ENCODE measurements around the gene RAB30. TPM values are rescaled to one million over a fixed set of nuclear protein-coding genes. Genes with fewer than 3 reads are reported as not detected.

The RAB30 gene
- total and polyA plus RNA-seq, 9 of the 15 experiments (the other 6 are each of a cell fraction or from before 2014, with no cell fraction given): 0.29 to 1.3 (median 1.0) TPM

DNA sequence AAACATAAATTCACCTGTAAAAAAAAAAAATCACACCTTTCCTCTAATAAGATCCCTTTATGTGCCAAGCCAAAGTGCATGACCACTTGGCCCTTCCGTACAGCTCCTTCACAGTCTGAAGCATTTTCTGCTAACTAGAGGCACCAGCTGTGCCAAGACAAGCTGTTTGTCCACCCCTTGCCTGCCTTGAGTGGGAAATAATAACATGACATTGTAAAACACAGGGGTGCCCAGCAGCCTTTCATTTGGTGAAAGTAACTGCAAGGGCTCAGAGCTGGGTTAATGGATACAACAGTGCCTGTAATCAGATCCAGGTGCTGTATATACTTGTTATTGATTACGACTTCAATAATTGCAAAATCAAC, 110.9 kb downstream of the RAB30 start (continued):
- no peak for TF ChIP-seq CEBPB (tag; IDR thresholded peaks at IDR 0.05)
- no peak for TF ChIP-seq ZNF79 (CRISPR knock-in tag; IDR thresholded peaks at IDR 0.05; ENCODE audit: low read depth)
- TF ChIP-seq ZNF561 (CRISPR knock-in tag; conservative IDR thresholded peaks at IDR 0.05): no peak
- no peak for TF ChIP-seq TEAD4 (IDR thresholded peaks at IDR 0.05; ENCODE audit: low read length)
- no peak for TF ChIP-seq TEAD4 (CRISPR knock-in tag; IDR thresholded peaks at IDR 0.05; ENCODE audit: borderline replicate concordance)
- TF ChIP-seq, protein P1, sequence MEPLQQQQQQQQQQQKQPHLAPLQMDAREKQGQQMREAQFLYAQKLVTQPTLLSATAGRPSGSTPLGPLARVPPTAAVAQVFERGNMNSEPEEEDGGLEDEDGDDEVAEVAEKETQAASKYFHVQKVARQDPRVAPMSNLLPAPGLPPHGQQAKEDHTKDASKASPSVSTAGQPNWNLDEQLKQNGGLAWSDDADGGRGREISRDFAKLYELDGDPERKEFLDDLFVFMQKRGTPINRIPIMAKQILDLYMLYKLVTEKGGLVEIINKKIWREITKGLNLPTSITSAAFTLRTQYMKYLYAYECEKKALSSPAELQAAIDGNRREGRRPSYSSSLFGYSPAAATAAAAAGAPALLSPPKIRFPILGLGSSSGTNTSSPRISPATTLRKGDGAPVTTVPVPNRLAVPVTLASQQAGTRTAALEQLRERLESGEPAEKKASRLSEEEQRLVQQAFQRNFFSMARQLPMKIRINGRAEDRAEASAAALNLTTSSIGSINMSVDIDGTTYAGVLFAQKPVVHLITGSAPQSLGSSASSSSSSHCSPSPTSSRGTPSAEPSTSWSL (CRISPR knock-in tag; IDR thresholded peaks at IDR 0.05; ENCODE audit: borderline replicate concordance): no peak
- no peak for TF ChIP-seq JUND (IDR thresholded peaks at IDR 0.05; ENCODE audit: borderline replicate concordance, low read depth, low read length)
- no peak for TF ChIP-seq JUND (tag; IDR thresholded peaks at IDR 0.05; ENCODE audit: borderline replicate concordance, low read depth, low read length)
- TF ChIP-seq, protein P2, sequence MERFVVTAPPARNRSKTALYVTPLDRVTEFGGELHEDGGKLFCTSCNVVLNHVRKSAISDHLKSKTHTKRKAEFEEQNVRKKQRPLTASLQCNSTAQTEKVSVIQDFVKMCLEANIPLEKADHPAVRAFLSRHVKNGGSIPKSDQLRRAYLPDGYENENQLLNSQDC (CRISPR knock-in tag; IDR thresholded peaks at IDR 0.05): no peak
- no peak for TF ChIP-seq ZKSCAN1 (IDR thresholded peaks at IDR 0.05; ENCODE audit: low read depth, low read length)
- no peak for TF ChIP-seq TBP (optimal IDR thresholded peaks at IDR 0.05; ENCODE audit: low read depth, low read length)
